ENCODE results near the gene SORCS3. TPM values are rescaled to one million over a fixed set of nuclear protein-coding genes. Genes with fewer than 3 reads are reported as not detected.

The SORCS3 gene
- total RNA-seq, 2 donors from 2014 or later: 4.3 TPM; not detected in 1

- WGBS: 90% methylated on average over 11 of the region's 11 CpGs
- no peaks in the 10 kb centered on the region for H3K9me3 ChIP-seq
- H3K27ac ChIP-seq: no peak overlapping the region
- intact Hi-C loops (cut with DNase I): loop anchor here (10.0 kb wide), 1 partner anchor 282 kb away; no protein-coding TSS in a partner anchor
- H3K27me3 ChIP-seq (replicated peaks; ENCODE audit: insufficient read depth): peaks cover 36% of the 10 kb centered on the region
- no peak for DNase-seq (ENCODE audit: low spot score)
- TF ChIP-seq CTCF (IDR thresholded peaks at IDR 0.05) (no peak), POLR2AphosphoS5 (IDR thresholded peaks at IDR 0.05) (no peak), POLR2A (IDR thresholded peaks at IDR 0.05) (no peak)
- H3K36me3 ChIP-seq: no peaks in the 10 kb centered on the region
- H3K4me1 ChIP-seq (replicated peaks): no peaks in the 10 kb centered on the region
- no peak overlapping the region for H3K4me3 ChIP-seq
Observed at GRCh38 chr10:104643303-104643663, 2.2 kb downstream of the SORCS3 start.

- Histone ChIP-seq H3K27ac (no peak overlapping the region), H3K4me1 (replicated peaks) (no peaks in the 10 kb centered on the region), H3K27me3 (replicated peaks; ENCODE audit: insufficient read depth) (peaks cover 15% of the 10 kb centered on the region), H3K36me3 (no peaks in the 10 kb centered on the region), H3K9me3 (no peaks in the 10 kb centered on the region), H3K4me3 (no peak overlapping the region)
- 80% methylated on average over 1 of the region's 1 CpG for WGBS
- DNase-seq (ENCODE audit: low spot score): no peak
- intact Hi-C loops (cut with DNase I): loop anchor here (10.0 kb wide), 1 partner anchor 279 kb away; no protein-coding TSS in a partner anchor
- TF ChIP-seq POLR2A (IDR thresholded peaks at IDR 0.05): no peak
- no peak for TF ChIP-seq CTCF (IDR thresholded peaks at IDR 0.05)
- TF ChIP-seq POLR2AphosphoS5 (IDR thresholded peaks at IDR 0.05): no peak
Observed at GRCh38 chr10:104646146-104646545, 5.1 kb downstream of the SORCS3 start.

- Histone ChIP-seq H3K4me1 (replicated peaks) (no peaks in the 10 kb centered on the region), H3K36me3 (no peaks in the 10 kb centered on the region), H3K27me3 (replicated peaks; ENCODE audit: insufficient read depth) (peaks cover under 1% of the 10 kb centered on the region), H3K9me3 (no peaks in the 10 kb centered on the region), H3K4me3 (no peak overlapping the region), H3K27ac (no peak overlapping the region)
- WGBS: 39% methylated on average over 3 of the region's 3 CpGs
- TF ChIP-seq POLR2AphosphoS5 (IDR thresholded peaks at IDR 0.05) (no peak), CTCF (IDR thresholded peaks at IDR 0.05) (no peak), POLR2A (IDR thresholded peaks at IDR 0.05) (no peak)
- intact Hi-C loops (cut with DNase I): loop anchor here (10.0 kb wide), 1 partner anchor 276 kb away; no protein-coding TSS in a partner anchor
- DNase-seq (ENCODE audit: low spot score): no peak
Observed at GRCh38 chr10:104648421-104648820, 7.3 kb downstream of the SORCS3 start.

GRCh38 chr10:104650072-104650471 lies 9.0 kb downstream of the SORCS3 start:
- H3K4me1 ChIP-seq (replicated peaks): no peaks in the 10 kb centered on the region
- no peak overlapping the region for H3K4me3 ChIP-seq
- H3K27ac ChIP-seq: no peak overlapping the region
- H3K27me3 ChIP-seq (replicated peaks; ENCODE audit: insufficient read depth): no peaks in the 10 kb centered on the region
- H3K36me3 ChIP-seq: no peaks in the 10 kb centered on the region
- WGBS: 40% methylated on average over 1 of the region's 1 CpG
- TF ChIP-seq POLR2A (IDR thresholded peaks at IDR 0.05): no peak
- TF ChIP-seq CTCF (IDR thresholded peaks at IDR 0.05): no peak
- TF ChIP-seq POLR2AphosphoS5 (IDR thresholded peaks at IDR 0.05): no peak
- DNase-seq (ENCODE audit: low spot score): no peak
- intact Hi-C loops (cut with DNase I): no loop called here
- no peaks in the 10 kb centered on the region for H3K9me3 ChIP-seq

GRCh38 chr10:104650635-104651331 lies 9.7 kb downstream of the SORCS3 start:
- WGBS: 58% methylated on average over 3 of the region's 3 CpGs
- no peak overlapping the region for H3K4me3 ChIP-seq
- no peaks in the 10 kb centered on the region for H3K36me3 ChIP-seq
- no peaks in the 10 kb centered on the region for H3K4me1 ChIP-seq (replicated peaks)
- no peaks in the 10 kb centered on the region for H3K27me3 ChIP-seq (replicated peaks; ENCODE audit: insufficient read depth)
- intact Hi-C loops (cut with DNase I): no loop called here
- DNase-seq (ENCODE audit: low spot score): no peak
- no peak for TF ChIP-seq POLR2A (IDR thresholded peaks at IDR 0.05)
- TF ChIP-seq POLR2AphosphoS5 (IDR thresholded peaks at IDR 0.05): no peak
- no peak overlapping the region for H3K27ac ChIP-seq
- H3K9me3 ChIP-seq: no peaks in the 10 kb centered on the region
